NCI-H1092 treated with DMSO at 0.1 percent for 48 hours (cell line): Measurements from ENCODE around the gene GSTA4.
"Not testable (repeated sequence)": the region's sequence is repeated elsewhere in the genome, so short reads cannot be mapped to it uniquely, and the experiment has no call there.

Source experiments
- DNase-seq: peaks from one replicate; lab custom pipeline; 2025; lab: John Stamatoyannopoulos, UW

The GSTA4 gene

GRCh38 chr6:52975580-52975979 lies 19.5 kb downstream of the GSTA4 start:
- DNase-seq: no peak

DNA sequence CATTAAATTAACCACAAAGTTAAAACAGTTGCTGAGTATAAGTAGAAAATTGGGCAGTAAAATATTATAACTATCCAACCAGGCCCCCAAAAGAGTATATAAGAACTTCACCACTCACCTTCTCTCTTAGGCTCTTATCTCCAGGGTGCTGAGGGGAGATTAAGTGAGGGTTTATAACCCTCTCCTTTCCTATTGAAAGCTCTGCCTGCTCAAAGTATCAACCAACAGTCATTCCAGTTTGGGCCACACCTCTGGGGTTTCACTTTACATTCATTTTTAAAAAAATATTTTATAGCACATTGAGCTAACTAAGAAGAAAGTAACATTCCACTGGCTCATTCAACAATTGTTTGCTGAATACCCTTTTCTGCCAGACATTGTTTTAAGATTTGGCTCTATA lies 22.1 kb downstream of the GSTA4 start:
- no peak for DNase-seq

GRCh38 chr6:52969359-52969758 lies 25.7 kb downstream of the GSTA4 start:
- no peak for DNase-seq

DNA sequence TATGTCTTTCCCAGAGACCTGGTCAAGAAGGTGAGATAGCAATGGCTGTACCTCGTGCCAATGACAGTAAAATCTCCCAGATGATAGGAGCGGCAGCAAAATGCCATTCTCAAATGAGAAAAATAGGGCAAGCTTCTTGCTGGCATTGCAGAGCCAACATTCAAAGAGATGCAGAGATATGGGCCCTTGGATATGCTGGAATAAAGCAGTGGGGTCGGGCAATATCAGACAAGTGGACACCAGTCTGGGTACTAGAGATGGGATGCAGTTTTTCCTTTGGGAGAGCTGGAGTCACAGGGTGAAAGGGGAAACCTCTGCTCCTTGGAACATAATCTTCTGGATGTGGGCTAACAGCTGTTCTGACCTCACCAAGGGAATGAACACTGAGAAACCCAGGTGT lies 29.0 kb downstream of the GSTA4 start:
- no peak for DNase-seq

DNA sequence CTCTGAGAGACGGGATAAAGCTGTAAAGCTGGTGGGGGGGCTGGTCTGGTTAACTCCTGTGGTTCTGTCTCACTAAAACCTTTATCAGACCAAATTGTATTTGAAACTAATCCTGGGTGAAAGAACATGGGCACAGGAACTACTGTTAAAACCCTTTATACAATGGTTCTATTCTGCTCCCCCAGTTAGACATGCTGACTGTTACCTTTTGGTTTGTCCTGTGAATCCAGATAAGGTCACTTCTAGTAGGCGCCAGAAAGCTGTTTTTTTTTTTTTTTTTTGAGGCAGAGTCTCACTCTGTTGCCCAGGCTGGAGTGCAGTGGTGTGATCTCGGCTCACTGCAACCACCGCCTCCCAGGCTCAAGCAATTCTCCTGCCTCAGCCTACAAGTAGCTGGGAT lies 29.7 kb downstream of the GSTA4 start:
- DNase-seq: no peak

- no peak for DNase-seq
Observed at GRCh38 chr6:52964318-52964717, 30.8 kb downstream of the GSTA4 start.

GRCh38 chr6:52962701-52963100 lies 32.4 kb downstream of the GSTA4 start:
- DNase-seq: no peak

GRCh38 chr6:52961022-52961421 lies 34.1 kb downstream of the GSTA4 start:
- not testable (repeated sequence) for DNase-seq

GRCh38 chr6:52960211-52960610 lies 34.9 kb downstream of the GSTA4 start:
- not testable (repeated sequence) for DNase-seq

DNA sequence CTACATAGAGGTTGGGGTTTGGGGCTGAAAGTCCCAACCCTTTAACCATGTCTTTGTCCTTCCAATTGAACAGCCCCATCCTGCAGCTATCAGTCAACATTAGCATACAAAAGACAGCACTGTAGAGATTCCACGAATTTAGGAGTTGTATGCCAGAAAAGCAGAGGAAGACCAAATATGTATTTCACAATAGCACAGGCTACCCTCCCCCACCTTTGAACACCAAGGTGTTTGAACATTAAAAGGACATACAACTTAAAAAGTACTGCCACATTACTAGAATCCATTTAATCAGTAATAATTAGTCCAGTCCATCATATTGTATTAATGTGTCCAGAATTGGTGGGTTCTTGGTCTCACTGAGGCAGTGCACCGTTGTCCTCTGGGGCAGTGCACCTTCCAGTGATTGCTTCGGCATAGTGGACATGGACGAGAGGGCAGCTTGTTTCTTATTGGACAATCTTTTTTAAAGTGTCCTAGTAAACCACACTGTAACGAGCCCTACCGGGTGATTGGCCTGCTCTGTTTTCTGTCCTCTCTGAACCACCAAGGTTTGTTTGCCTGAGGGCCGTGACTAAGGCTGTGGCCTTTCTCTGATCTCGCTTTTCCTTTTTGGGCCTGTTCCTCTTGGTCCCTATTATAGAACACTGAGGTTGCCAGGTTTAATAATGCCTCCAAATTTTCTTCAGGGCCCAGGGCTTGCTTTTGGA lies 36.4 kb downstream of the GSTA4 start:
- DNase-seq: no peak

- no peak for DNase-seq
Observed at GRCh38 chr6:52955871-52956270, 39.2 kb downstream of the GSTA4 start.

- no peak for DNase-seq
Observed at GRCh38 chr6:52953911-52954839, 40.9 kb downstream of the GSTA4 start.

DNA sequence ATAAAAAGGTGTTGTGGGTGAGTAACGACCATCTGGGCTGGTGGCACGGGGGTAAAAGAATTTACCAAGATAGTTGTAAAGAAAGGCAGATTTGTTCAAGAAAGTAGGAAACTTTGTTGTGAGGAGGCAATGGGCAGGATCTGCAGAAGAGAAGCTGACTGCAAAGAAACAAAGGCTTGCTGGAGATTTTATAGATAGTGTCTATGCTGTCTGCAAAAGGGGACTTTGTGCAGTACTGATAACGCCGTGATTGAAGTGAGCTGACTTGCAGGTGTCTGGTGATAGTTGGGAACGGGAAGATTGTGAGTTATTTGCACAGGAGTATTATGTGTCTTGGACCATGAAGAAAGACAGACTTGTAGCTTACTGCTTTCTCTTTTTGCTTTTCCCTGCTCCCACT lies 48.8 kb downstream of the GSTA4 start:
- DNase-seq: no peak

DNA sequence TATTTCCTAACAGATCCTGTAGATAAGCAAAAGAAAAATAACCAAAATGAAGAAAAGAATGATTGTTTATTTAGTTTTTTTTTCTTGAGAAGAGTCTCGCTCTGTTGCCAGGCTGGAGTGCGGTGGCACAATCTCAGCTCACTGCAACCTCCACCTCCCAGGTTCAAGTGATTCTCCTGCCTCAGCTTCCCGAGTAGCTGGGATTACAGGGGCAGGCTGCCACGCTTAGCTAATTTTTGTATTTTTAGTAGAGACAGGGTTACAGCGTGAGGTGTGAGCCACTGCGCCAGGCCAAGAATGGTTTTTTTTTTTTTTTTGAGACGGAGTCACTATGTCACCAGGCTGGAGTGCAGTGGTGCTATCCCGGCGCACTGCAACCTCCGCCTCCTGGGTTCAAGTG lies 52.3 kb downstream of the GSTA4 start:
- DNase-seq: not testable (repeated sequence)

- no peak for DNase-seq
Observed at GRCh38 chr6:52942221-52942620, 52.9 kb downstream of the GSTA4 start.

DNA sequence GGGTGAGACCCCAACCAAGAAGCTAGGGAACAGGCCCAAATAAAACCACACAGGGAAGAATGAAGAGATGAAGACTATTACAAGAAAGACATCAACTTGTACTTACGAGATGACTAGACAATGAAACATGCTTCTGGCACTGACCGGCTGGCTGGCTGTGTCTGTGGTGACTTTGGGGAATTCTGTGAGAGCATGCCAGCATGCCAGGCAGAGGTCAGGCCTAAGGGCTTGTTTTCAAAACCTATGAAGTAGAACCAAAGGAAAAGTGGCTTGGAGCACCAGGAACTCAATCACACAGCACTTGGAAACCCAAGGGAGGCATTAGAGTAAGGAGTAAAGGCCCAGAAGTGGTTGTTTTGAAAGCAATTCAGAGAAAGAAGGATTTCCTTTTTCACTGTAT lies 57.2 kb downstream of the GSTA4 start:
- DNase-seq: no peak

DNA sequence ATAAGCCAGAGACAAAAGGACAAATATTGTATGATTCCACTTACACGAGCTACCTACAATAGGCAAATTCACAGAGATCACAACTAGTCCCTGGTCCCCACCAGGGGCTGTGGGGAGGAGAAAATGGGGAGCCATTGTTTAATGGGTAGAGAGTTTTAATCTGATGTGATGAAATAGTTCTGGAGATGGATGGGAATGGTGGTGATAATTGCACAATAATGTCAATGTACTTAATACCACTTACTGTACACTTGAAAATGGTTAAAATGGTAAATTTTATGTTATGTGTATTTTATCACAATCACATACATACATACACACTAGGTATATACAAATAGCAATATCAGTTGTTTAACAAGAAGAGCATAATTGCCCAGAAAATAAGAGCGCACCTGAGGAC lies 61.3 kb downstream of the GSTA4 start:
- no peak for DNase-seq

DNA sequence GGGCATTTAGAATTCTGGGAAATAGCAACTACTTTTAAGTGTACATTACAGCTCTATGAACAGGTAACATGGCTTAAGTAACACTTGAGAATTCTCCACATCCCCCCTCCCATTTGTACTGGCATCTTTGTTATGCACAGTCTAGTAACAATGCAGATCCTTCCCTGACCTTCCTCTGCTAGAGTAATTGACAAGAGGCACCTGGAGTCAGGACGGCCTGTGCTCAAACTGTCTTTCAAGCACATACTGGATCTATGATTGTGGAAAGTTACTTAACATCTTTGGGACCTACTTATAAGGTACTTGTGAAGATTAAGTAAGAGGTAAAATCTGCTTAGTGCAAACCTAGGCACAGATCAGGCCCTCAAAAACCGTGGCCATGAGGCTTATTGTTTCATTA lies 63.7 kb downstream of the GSTA4 start:
- no peak for DNase-seq

GRCh38 chr6:52929321-52930164 lies 65.5 kb downstream of the GSTA4 start:
- DNase-seq: no peak
